ENCODE data around the gene SVIL. TPM values are rescaled to one million over a fixed set of nuclear protein-coding genes. Genes with fewer than 3 reads are reported as not detected.
"Not testable (repeated sequence)": the region's sequence is repeated elsewhere in the genome, so short reads cannot be mapped to it uniquely, and the experiment has no call there.

The SVIL gene
- total RNA-seq, 1 experiment from 2014 or later: 10.2 TPM

DNA sequence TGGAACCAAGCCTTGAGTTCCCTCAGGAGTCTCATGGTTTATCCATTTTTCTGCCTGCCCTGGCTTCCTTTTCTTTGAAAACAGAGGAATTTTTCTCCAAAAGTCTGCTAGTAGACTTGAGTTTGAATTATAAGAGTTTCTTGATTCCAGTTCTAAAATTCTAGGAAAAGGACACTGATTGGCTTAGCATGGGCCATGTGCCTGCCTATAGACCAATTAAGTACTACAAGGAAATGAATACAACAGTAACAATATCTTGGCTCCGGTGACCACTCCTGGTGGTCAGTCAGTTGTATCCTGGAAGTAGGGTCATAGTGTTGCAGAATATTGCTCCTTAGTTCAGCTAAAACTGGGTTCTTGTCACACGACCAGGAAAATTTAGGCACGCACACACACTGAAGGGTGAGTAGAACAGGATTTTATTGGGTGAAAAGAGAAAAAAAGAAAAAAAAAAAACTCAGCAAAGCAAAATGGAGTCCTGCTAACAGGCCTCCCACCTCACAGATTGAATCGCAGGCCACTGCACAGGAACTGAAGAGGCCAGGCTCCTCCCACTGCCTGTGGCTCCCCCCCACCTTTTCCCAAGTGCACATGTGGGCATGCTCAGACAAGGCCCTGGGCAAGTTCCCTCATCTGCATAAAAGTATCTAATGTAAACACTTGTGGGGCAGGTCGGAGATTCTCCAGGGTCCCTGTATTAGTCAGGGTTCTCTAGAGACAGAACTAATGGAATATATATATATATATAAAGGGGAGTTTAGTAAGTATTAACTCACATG lies 190.8 kb downstream of the SVIL start:
- no peaks in the 10 kb centered on the region; the same call in 1 of the 2 replicates for H3K36me3 ChIP-seq
- no peaks in the 10 kb centered on the region for H3K27me3 ChIP-seq (replicated peaks)
- no peaks in the 10 kb centered on the region for H3K9me3 ChIP-seq (replicated peaks)
- H3K4me3 ChIP-seq: no peak overlapping the region
- H3K27ac ChIP-seq: no peak overlapping the region
- DNase-seq (ENCODE audit: low read depth in 1 of 2, low spot score in 2 of 2): no peak
- no peaks in the 10 kb centered on the region for H3K4me1 ChIP-seq (replicated peaks)

GRCh38 chr10:29440981-29441380 lies 193.8 kb downstream of the SVIL start:
- H3K4me3 ChIP-seq: no peak overlapping the region
- H3K36me3 ChIP-seq: no peaks in the 10 kb centered on the region; the same call in 1 of the 2 replicates
- H3K4me1 ChIP-seq (replicated peaks): peaks cover 6% of the 10 kb centered on the region
- no peak overlapping the region for H3K27ac ChIP-seq
- no peaks in the 10 kb centered on the region for H3K9me3 ChIP-seq (replicated peaks)
- no peaks in the 10 kb centered on the region for H3K27me3 ChIP-seq (replicated peaks)
- DNase-seq (ENCODE audit: low read depth in 1 of 2, low spot score in 2 of 2): no peak

GRCh38 chr10:29439005-29439404 lies 195.8 kb downstream of the SVIL start:
- H3K4me1 ChIP-seq (replicated peaks): peaks cover 10% of the 10 kb centered on the region
- H3K27me3 ChIP-seq (replicated peaks); DNase-seq (ENCODE audit: low read depth in 1 of 2, low spot score in 2 of 2); H3K9me3 ChIP-seq (replicated peaks); H3K27ac ChIP-seq; H3K36me3 ChIP-seq; H3K4me3 ChIP-seq: not testable (repeated sequence)

- H3K4me1 ChIP-seq (replicated peaks): peaks cover 10% of the 10 kb centered on the region
- H3K27me3 ChIP-seq (replicated peaks): no peaks in the 10 kb centered on the region
- no peak overlapping the region for H3K4me3 ChIP-seq
- peak overlapping the region; percentile 51 for H3K27ac ChIP-seq
- DNase-seq (ENCODE audit: low read depth in 1 of 2, low spot score in 2 of 2): peak; percentile 51 to 55
- no peaks in the 10 kb centered on the region; the same call in 1 of the 2 replicates for H3K36me3 ChIP-seq
- no peaks in the 10 kb centered on the region for H3K9me3 ChIP-seq (replicated peaks)
These were observed 196.5 kb downstream of the SVIL start for GRCh38 chr10:29438271-29438670.

DNA sequence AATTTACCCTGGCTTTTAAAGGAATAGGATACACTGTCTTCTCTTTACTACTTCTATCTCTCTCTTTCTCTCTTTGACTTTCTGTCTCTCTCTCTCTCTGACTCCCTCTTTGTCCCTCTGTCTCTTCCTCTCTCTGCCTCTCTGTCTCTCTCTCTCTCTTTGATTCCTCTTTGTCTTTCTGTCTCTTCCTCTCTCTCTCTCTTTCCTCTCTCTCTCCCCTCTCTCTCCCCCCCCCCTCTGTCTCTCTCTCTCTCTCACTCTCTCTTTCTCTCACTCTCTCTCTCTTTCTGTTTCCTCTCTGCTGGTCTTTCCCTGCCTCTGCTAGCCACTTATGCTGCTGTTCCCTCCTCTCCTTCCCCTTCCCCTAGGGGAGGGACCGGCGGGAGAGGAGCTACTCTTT lies 196.9 kb downstream of the SVIL start:
- no peak for DNase-seq (ENCODE audit: low read depth in 1 of 2, low spot score in 2 of 2)
- Histone ChIP-seq H3K36me3 (no peaks in the 10 kb centered on the region; the same call in 1 of the 2 replicates), H3K4me3 (no peak overlapping the region), H3K4me1 (replicated peaks) (peaks cover 10% of the 10 kb centered on the region), H3K9me3 (replicated peaks) (no peaks in the 10 kb centered on the region), H3K27ac (peak overlapping the region; percentile 51), H3K27me3 (replicated peaks) (no peaks in the 10 kb centered on the region)

GRCh38 chr10:29435809-29436501 lies 198.8 kb downstream of the SVIL start:
- no peaks in the 10 kb centered on the region for H3K9me3 ChIP-seq (replicated peaks)
- no peaks in the 10 kb centered on the region; the same call in 1 of the 2 replicates for H3K36me3 ChIP-seq
- peaks cover 10% of the 10 kb centered on the region for H3K4me1 ChIP-seq (replicated peaks)
- peak in 1 of 2 experiments; percentile 46 for DNase-seq (ENCODE audit: low read depth in 1 of 2, low spot score in 2 of 2)
- H3K27ac ChIP-seq: no peak overlapping the region
- H3K4me3 ChIP-seq: no peak overlapping the region
- H3K27me3 ChIP-seq (replicated peaks): no peaks in the 10 kb centered on the region

GRCh38 chr10:29434111-29434510 lies 200.7 kb downstream of the SVIL start:
- Histone ChIP-seq H3K9me3 (replicated peaks) (no peaks in the 10 kb centered on the region), H3K4me1 (replicated peaks) (peaks cover 10% of the 10 kb centered on the region), H3K27ac (no peak overlapping the region), H3K36me3 (peaks cover 2% of the 10 kb centered on the region), H3K27me3 (replicated peaks) (no peaks in the 10 kb centered on the region), H3K4me3 (no peak overlapping the region)
- DNase-seq (ENCODE audit: low read depth in 1 of 2, low spot score in 2 of 2): no peak

GRCh38 chr10:29431711-29432110 lies 203.1 kb downstream of the SVIL start:
- H3K9me3 ChIP-seq (replicated peaks): no peaks in the 10 kb centered on the region
- H3K4me1 ChIP-seq (replicated peaks): peaks cover 10% of the 10 kb centered on the region
- H3K4me3 ChIP-seq: no peak overlapping the region
- H3K27ac ChIP-seq: no peak overlapping the region
- no peak for DNase-seq (ENCODE audit: low read depth in 1 of 2, low spot score in 2 of 2)
- peaks cover 8% of the 10 kb centered on the region for H3K36me3 ChIP-seq
- no peaks in the 10 kb centered on the region for H3K27me3 ChIP-seq (replicated peaks)

DNA sequence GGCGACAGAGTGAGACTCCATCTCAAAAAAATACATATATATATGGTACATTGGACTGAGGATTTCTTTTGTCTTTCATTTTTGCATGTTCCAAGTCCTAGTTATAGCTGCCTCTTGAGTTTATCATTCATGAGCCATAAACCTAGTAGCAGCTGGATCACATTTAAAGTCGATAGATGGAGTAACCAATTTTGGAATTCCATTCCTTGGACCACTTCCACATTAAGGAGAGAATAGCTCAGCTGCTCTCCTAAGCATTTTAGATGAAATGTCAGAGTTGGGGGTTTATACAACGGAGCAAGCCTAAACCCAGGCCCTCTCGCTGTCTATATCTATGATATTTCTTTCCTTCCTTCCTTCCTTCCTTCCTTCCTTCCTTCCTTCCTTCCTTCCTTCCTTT lies 204.7 kb downstream of the SVIL start:
- DNase-seq (ENCODE audit: low read depth in 1 of 2, low spot score in 2 of 2): no peak
- Histone ChIP-seq H3K36me3 (peaks cover 22% of the 10 kb centered on the region), H3K27me3 (replicated peaks) (no peaks in the 10 kb centered on the region), H3K4me3 (no peak overlapping the region), H3K27ac (no peak overlapping the region), H3K4me1 (replicated peaks) (no peaks in the 10 kb centered on the region), H3K9me3 (replicated peaks) (no peaks in the 10 kb centered on the region)

GRCh38 chr10:29428486-29428885 lies 206.3 kb downstream of the SVIL start:
- Histone ChIP-seq H3K27ac (no peak overlapping the region), H3K4me3 (no peak overlapping the region), H3K4me1 (replicated peaks) (no peaks in the 10 kb centered on the region), H3K9me3 (replicated peaks) (no peaks in the 10 kb centered on the region), H3K36me3 (peaks cover 36% of the 10 kb centered on the region), H3K27me3 (replicated peaks) (no peaks in the 10 kb centered on the region)
- DNase-seq (ENCODE audit: low read depth in 1 of 2, low spot score in 2 of 2): no peak

DNA sequence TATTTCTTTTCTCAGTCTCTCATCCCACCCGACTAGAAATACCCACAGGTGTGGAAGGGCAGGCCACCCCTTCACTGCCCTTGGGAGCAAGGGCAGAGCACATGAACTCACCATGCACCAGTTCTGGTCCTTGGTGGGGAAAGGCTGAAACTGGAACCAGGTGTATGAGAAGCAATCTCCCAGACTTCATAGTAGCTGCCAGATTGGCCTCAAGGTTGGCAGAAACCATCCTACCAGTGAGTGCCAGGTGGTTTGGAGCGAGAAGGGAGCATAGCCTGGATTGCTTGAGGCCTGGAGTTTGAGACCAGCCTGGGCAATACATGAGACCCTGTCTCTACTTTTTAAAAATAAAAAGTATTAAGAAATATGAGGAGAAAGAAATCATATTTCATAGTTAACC lies 207.1 kb downstream of the SVIL start:
- no peak for DNase-seq (ENCODE audit: low read depth in 1 of 2, low spot score in 2 of 2)
- Histone ChIP-seq H3K27ac (no peak overlapping the region), H3K9me3 (replicated peaks) (no peaks in the 10 kb centered on the region), H3K27me3 (replicated peaks) (no peaks in the 10 kb centered on the region), H3K36me3 (peaks cover 39% of the 10 kb centered on the region), H3K4me3 (no peak overlapping the region), H3K4me1 (replicated peaks) (no peaks in the 10 kb centered on the region)

- Histone ChIP-seq H3K27me3 (replicated peaks) (no peaks in the 10 kb centered on the region), H3K36me3 (peaks cover 52% of the 10 kb centered on the region), H3K4me3 (no peak overlapping the region), H3K27ac (no peak overlapping the region), H3K4me1 (replicated peaks) (no peaks in the 10 kb centered on the region), H3K9me3 (replicated peaks) (no peaks in the 10 kb centered on the region)
- DNase-seq (ENCODE audit: low read depth in 1 of 2, low spot score in 2 of 2): no peak
These were observed 208.4 kb downstream of the SVIL start for GRCh38 chr10:29426420-29426819.

- Histone ChIP-seq H3K4me1 (replicated peaks) (no peaks in the 10 kb centered on the region), H3K27ac (no peak overlapping the region), H3K4me3 (no peak overlapping the region), H3K36me3 (peaks cover 71% of the 10 kb centered on the region), H3K27me3 (replicated peaks) (no peaks in the 10 kb centered on the region), H3K9me3 (replicated peaks) (no peaks in the 10 kb centered on the region)
- no peak for DNase-seq (ENCODE audit: low read depth in 1 of 2, low spot score in 2 of 2)
These were observed 210.8 kb downstream of the SVIL start for GRCh38 chr10:29424017-29424416.

- Histone ChIP-seq H3K27ac (no peak overlapping the region), H3K4me1 (replicated peaks) (no peaks in the 10 kb centered on the region), H3K27me3 (replicated peaks) (no peaks in the 10 kb centered on the region), H3K4me3 (no peak overlapping the region), H3K9me3 (replicated peaks) (no peaks in the 10 kb centered on the region), H3K36me3 (peaks cover 83% of the 10 kb centered on the region)
- no peak for DNase-seq (ENCODE audit: low read depth in 1 of 2, low spot score in 2 of 2)
These were observed 214.0 kb downstream of the SVIL start for GRCh38 chr10:29420744-29421143.

Data from SJSA1 (cell line).